Measurements from ENCODE around the gene STK32C. TPM values are rescaled to one million over a fixed set of nuclear protein-coding genes. Genes with fewer than 3 reads are reported as not detected.

Gene STK32C
- total and polyA plus RNA-seq, 4 donors = 14.5 to 41.6 (median 28.1) TPM

- no peak overlapping the region for H3K4me3 ChIP-seq (ENCODE audit: low read depth, low read length)
- H3K27me3 ChIP-seq (ENCODE audit: control insufficient read depth, insufficient read depth, low read length) = no peaks in the 10 kb centered on the region
- 89% methylated on average over 14 of the region's 14 CpGs for WGBS (ENCODE audit: insufficient coverage)
- peaks cover 6% of the 10 kb centered on the region for H3K9me3 ChIP-seq (ENCODE audit: control insufficient read depth, insufficient read depth, low read length)
- peaks cover 10% of the 10 kb centered on the region for H3K4me1 ChIP-seq (ENCODE audit: control insufficient read depth, insufficient read depth, low read length)
- peaks cover 54% of the 10 kb centered on the region for H3K36me3 ChIP-seq (ENCODE audit: control insufficient read depth, insufficient read depth, low read length)
- DNase-seq (ENCODE audit: low read depth in 4 of 6, low spot score in 6 of 6) = no peak
- no peak overlapping the region for H3K27ac ChIP-seq (ENCODE audit: low read depth, low read length)
These were observed 96.5 kb downstream of the STK32C start for GRCh38 chr10:132211246-132211645.

DNA sequence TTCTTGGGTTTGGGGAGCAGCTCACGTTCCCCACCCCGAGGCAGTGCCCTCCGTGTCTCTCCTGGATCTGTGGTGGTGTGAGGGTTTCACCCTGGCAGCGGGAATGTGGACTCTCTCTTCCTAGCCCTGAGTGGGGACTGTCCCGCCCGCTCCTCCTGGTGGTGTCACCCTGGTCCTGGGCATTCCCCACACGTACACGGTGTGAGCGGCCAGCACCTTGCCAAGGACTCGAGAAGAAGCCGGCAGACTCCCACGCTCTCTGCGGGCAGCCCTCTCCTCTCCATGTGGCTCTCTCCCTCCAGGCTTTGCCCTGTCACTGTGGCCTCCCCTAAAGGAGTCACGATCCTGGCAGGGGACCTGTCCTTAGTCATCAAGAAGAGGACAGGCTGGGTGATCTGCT lies 97.0 kb downstream of the STK32C start:
- Histone ChIP-seq H3K9me3 (ENCODE audit: control insufficient read depth, insufficient read depth, low read length) (peaks cover 5% of the 10 kb centered on the region), H3K36me3 (ENCODE audit: control insufficient read depth, insufficient read depth, low read length) (peaks cover 59% of the 10 kb centered on the region), H3K4me1 (ENCODE audit: control insufficient read depth, insufficient read depth, low read length) (peaks cover 10% of the 10 kb centered on the region), H3K27me3 (ENCODE audit: control insufficient read depth, insufficient read depth, low read length) (no peaks in the 10 kb centered on the region), H3K27ac (ENCODE audit: low read depth, low read length) (no peak overlapping the region), H3K4me3 (ENCODE audit: low read depth, low read length) (no peak overlapping the region)
- DNase-seq (ENCODE audit: low read depth in 4 of 6, low spot score in 6 of 6) = no peak
- WGBS (ENCODE audit: insufficient coverage) = 94% methylated on average over 14 of the region's 14 CpGs

DNA sequence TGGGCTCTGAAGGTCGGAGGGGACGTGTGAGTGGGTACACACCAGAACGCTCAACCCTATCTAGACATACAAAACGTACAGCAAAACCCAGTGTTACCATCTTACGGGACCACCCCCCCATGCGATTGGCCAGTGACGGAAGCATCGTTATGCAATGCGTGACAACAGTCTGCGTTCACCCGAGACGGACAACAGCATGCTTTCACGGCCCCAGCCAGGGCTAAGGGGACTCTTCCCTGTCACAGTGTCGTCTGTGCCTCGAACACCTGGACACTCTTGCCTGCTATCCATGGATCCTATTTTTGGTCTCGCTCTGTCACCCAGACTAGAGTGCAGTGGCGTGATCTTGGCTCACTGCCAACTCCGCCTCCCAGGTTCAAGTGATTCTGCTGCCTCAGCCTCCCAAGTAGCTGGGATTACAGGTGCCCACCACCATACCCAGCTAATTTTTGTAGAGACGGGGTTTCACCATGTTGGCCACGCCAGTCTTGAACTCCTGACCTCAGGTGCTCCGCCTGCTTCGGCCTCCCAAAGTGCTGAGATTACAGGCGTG lies 97.7 kb downstream of the STK32C start:
- DNase-seq (ENCODE audit: low read depth in 4 of 6, low spot score in 6 of 6) = no peak
- peaks cover 5% of the 10 kb centered on the region for H3K9me3 ChIP-seq (ENCODE audit: control insufficient read depth, insufficient read depth, low read length)
- no peaks in the 10 kb centered on the region for H3K27me3 ChIP-seq (ENCODE audit: control insufficient read depth, insufficient read depth, low read length)
- H3K36me3 ChIP-seq (ENCODE audit: control insufficient read depth, insufficient read depth, low read length) = peaks cover 66% of the 10 kb centered on the region
- H3K4me1 ChIP-seq (ENCODE audit: control insufficient read depth, insufficient read depth, low read length) = peaks cover 10% of the 10 kb centered on the region
- H3K4me3 ChIP-seq (ENCODE audit: low read depth, low read length) = no peak overlapping the region
- WGBS (ENCODE audit: insufficient coverage) = 93% methylated on average over 21 of the region's 23 CpGs
- no peak overlapping the region for H3K27ac ChIP-seq (ENCODE audit: low read depth, low read length)

GRCh38 chr10:132209130-132209529 lies 98.6 kb downstream of the STK32C start:
- no peak for DNase-seq (ENCODE audit: low read depth in 4 of 6, low spot score in 6 of 6)
- Histone ChIP-seq H3K9me3 (ENCODE audit: control insufficient read depth, insufficient read depth, low read length) (no peaks in the 10 kb centered on the region), H3K27me3 (ENCODE audit: control insufficient read depth, insufficient read depth, low read length) (no peaks in the 10 kb centered on the region), H3K4me3 (ENCODE audit: low read depth, low read length) (no peak overlapping the region), H3K4me1 (ENCODE audit: control insufficient read depth, insufficient read depth, low read length) (peaks cover 10% of the 10 kb centered on the region), H3K27ac (ENCODE audit: low read depth, low read length) (no peak overlapping the region), H3K36me3 (ENCODE audit: control insufficient read depth, insufficient read depth, low read length) (peaks cover 75% of the 10 kb centered on the region)
- WGBS (ENCODE audit: insufficient coverage) = 92% methylated on average over 14 of the region's 14 CpGs

DNA sequence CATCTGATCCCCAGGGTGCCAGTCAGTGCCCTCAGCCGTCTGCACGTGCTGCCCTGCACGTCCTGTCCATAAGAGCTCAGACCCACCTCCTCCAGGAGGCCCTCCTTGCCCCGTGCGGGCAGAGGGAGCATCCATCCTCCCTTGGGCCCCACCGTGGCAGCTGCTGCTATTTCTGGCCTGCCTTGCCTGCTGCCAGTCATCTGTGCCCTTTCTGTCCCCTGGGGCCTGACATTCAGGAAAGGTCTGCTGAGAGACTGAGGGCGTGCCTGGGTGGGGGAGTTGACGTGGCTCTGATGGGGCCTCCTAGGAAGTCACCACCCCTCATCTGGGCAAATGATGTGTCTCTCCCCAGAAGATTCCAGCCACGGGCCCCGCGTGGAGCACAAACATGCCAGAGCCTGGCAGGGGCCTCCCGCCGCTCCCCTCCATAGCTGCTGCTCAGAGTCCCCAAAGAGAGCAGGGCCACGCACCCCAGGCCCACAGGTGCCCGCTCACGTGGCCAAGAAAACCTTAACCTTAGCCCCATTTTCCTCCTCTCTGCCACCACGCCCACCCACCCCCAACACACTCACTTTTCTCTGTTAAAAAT lies 99.2 kb downstream of the STK32C start:
- DNase-seq (ENCODE audit: low read depth in 4 of 6, low spot score in 6 of 6) = no peak

GRCh38 chr10:132207536-132208461 lies 100.0 kb downstream of the STK32C start:
- 72% methylated on average over 48 of the region's 48 CpGs for WGBS (ENCODE audit: insufficient coverage)
- DNase-seq (ENCODE audit: low read depth in 4 of 6, low spot score in 6 of 6) = no peak
- H3K4me1 ChIP-seq (ENCODE audit: control insufficient read depth, insufficient read depth, low read length) = peaks cover 10% of the 10 kb centered on the region
- H3K36me3 ChIP-seq (ENCODE audit: control insufficient read depth, insufficient read depth, low read length) = peaks cover 84% of the 10 kb centered on the region
- no peak overlapping the region for H3K4me3 ChIP-seq (ENCODE audit: low read depth, low read length)
- no peaks in the 10 kb centered on the region for H3K27me3 ChIP-seq (ENCODE audit: control insufficient read depth, insufficient read depth, low read length)
- no peaks in the 10 kb centered on the region for H3K9me3 ChIP-seq (ENCODE audit: control insufficient read depth, insufficient read depth, low read length)
- no peak overlapping the region for H3K27ac ChIP-seq (ENCODE audit: low read depth, low read length)

More for the DNA sequence above, 99.2 kb downstream of the STK32C start:
- peaks cover 81% of the 10 kb centered on the region for H3K36me3 ChIP-seq (ENCODE audit: control insufficient read depth, insufficient read depth, low read length)
- 79% methylated on average over 14 of the region's 17 CpGs for WGBS (ENCODE audit: insufficient coverage)
- no peak overlapping the region for H3K4me3 ChIP-seq (ENCODE audit: low read depth, low read length)
- H3K27me3 ChIP-seq (ENCODE audit: control insufficient read depth, insufficient read depth, low read length) = no peaks in the 10 kb centered on the region
- H3K4me1 ChIP-seq (ENCODE audit: control insufficient read depth, insufficient read depth, low read length) = peaks cover 10% of the 10 kb centered on the region
- no peak overlapping the region for H3K27ac ChIP-seq (ENCODE audit: low read depth, low read length)
- no peaks in the 10 kb centered on the region for H3K9me3 ChIP-seq (ENCODE audit: control insufficient read depth, insufficient read depth, low read length)

- 89% methylated on average over 25 of the region's 29 CpGs for WGBS (ENCODE audit: insufficient coverage)
- no peak for DNase-seq (ENCODE audit: low read depth in 4 of 6, low spot score in 6 of 6)
- H3K27ac ChIP-seq (ENCODE audit: low read depth, low read length) = no peak overlapping the region
- H3K4me3 ChIP-seq (ENCODE audit: low read depth, low read length) = no peak overlapping the region
- peaks cover 90% of the 10 kb centered on the region for H3K36me3 ChIP-seq (ENCODE audit: control insufficient read depth, insufficient read depth, low read length)
- H3K27me3 ChIP-seq (ENCODE audit: control insufficient read depth, insufficient read depth, low read length) = no peaks in the 10 kb centered on the region
- no peaks in the 10 kb centered on the region for H3K9me3 ChIP-seq (ENCODE audit: control insufficient read depth, insufficient read depth, low read length)
- peaks cover 10% of the 10 kb centered on the region for H3K4me1 ChIP-seq (ENCODE audit: control insufficient read depth, insufficient read depth, low read length)
These were observed 100.8 kb downstream of the STK32C start for GRCh38 chr10:132206806-132207535.

DNA sequence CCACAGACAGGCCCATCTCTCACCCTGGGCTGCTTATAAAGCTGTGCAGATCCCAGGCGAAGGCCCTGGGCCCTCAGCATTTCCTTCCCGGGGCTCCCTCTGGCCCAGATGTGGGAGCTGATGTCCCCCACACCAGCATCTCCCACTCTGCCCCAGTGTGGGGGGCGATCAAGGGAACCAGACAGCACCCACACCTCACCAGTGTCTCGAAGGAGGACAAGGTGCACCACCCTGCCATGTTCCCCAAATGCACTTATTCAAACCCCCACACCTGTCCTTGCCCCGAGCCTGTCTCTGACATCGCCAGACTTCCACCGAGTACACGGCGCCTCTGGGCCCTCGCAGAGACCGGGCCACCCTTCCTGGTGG lies 101.4 kb downstream of the STK32C start:
- H3K4me1 ChIP-seq (ENCODE audit: control insufficient read depth, insufficient read depth, low read length) = peaks cover 10% of the 10 kb centered on the region
- no peak overlapping the region for H3K4me3 ChIP-seq (ENCODE audit: low read depth, low read length)
- no peak overlapping the region for H3K27ac ChIP-seq (ENCODE audit: low read depth, low read length)
- peaks cover 91% of the 10 kb centered on the region for H3K36me3 ChIP-seq (ENCODE audit: control insufficient read depth, insufficient read depth, low read length)
- H3K27me3 ChIP-seq (ENCODE audit: control insufficient read depth, insufficient read depth, low read length) = no peaks in the 10 kb centered on the region
- H3K9me3 ChIP-seq (ENCODE audit: control insufficient read depth, insufficient read depth, low read length) = no peaks in the 10 kb centered on the region
- 94% methylated on average over 11 of the region's 11 CpGs for WGBS (ENCODE audit: insufficient coverage)
- DNase-seq (ENCODE audit: low read depth in 4 of 6, low spot score in 6 of 6) = no peak

DNA sequence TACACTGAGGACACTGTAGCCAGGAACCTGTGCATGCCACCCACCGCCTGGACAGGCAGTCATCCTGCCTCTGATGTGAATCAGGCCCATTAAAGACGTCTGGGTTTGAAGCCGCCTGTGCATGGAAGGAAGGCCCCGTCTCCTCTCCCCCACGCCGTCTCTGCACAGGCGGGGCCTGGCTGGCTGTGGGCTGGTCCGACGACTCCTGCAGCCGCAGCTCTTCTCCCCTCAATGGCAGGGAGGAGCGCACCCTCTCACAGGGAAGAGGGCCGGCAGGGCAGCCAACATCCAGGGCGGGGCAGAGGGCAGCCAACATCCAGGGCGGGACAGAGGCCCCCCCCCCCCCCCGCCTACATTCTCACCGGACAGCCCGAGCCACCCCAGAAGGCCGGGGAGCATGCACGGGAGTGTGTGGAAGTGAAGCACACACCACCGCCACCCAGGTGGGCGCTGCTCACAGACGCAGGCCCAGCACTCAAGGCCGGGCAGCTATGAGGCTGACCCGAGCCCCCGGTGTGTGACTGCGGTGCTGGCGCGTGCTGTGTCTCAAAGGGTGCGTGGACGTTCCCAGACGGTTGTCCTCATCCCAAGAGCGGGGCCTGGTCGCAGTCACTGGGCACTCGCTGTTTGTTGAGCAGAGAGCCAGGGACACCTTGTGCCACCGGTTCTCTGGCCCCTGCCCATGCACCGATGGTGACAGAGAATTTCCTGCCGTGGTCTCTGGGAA lies 101.9 kb downstream of the STK32C start:
- WGBS (ENCODE audit: insufficient coverage) = 79% methylated on average over 22 of the region's 37 CpGs
- H3K27ac ChIP-seq (ENCODE audit: low read depth, low read length) = no peak overlapping the region
- H3K36me3 ChIP-seq (ENCODE audit: control insufficient read depth, insufficient read depth, low read length) = peaks cover 92% of the 10 kb centered on the region
- DNase-seq (ENCODE audit: low read depth in 4 of 6, low spot score in 6 of 6) = no peak
- H3K9me3 ChIP-seq (ENCODE audit: control insufficient read depth, insufficient read depth, low read length) = no peaks in the 10 kb centered on the region
- H3K4me3 ChIP-seq (ENCODE audit: low read depth, low read length) = no peak overlapping the region
- peaks cover 10% of the 10 kb centered on the region for H3K4me1 ChIP-seq (ENCODE audit: control insufficient read depth, insufficient read depth, low read length)
- no peaks in the 10 kb centered on the region for H3K27me3 ChIP-seq (ENCODE audit: control insufficient read depth, insufficient read depth, low read length)

Measured in spinal cord (tissue), 10 donors.